Measurements from ENCODE around the gene MAPK8IP2.

The MAPK8IP2 gene

DNA sequence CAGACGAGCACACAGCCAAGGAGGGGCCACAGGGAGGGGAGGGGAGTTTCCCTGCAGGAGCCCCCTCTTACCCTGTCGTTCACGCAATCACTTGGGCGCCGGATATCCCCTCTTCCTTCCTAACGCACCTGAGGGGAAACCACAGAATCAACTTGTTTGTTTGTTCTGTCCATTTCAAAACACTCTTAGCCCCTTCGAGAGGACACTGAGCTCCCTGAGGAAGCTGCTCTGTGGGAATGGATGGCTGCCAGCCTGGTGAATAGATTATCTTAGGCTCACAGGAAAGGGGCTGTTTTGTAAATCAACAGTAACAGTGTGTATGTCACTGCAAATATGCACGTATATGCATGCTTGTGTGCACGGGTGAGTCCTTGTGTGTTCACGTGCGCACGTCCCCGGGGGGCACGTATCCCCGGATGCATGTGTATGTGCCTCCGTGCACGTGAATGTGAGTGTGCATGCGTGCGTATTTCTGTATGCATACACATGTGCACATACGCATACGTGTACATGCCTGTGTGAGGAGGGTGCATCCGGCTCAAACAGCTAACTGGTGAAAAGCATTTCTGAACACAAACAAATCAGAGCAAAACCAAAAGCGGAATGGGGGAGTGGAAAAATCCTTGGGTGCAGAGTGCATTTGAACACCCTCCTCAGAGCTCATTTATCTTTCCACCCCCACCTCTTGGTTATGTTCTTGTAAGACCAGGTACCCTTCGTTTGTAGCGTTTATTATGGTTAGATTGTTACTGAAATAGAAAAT, 20.2 kb downstream of the MAPK8IP2 start:
- ATAC-seq: peak; percentile 91

DNA sequence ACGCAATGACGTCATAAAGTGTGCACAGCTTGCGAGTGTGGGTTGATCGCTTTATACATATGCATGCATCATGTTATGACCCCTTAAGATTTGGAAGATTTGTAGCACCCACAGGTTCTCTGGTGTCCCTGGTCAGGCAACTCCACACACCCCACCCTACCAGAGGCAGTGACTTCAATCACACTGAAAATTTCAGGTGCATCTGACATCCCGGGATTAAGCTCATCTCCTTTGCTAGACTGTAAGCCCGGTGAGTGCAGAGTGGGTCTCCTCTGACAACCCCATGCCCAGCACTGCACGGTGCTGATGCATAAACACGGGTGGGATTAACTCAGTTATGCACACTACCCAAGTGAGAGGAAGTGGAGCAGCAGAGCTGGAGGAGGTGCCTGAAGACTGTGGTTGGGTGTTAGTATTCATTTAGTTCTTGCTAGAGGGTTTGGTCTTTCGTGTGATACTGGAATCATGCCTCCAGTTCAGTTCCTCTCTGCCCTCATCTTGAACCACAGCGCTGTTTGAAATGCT, 20.8 kb downstream of the MAPK8IP2 start:
- ATAC-seq: peak; percentile 36

More for the DNA sequence above, 20.2 kb downstream of the MAPK8IP2 start:
- TF ChIP-seq, protein P1, sequence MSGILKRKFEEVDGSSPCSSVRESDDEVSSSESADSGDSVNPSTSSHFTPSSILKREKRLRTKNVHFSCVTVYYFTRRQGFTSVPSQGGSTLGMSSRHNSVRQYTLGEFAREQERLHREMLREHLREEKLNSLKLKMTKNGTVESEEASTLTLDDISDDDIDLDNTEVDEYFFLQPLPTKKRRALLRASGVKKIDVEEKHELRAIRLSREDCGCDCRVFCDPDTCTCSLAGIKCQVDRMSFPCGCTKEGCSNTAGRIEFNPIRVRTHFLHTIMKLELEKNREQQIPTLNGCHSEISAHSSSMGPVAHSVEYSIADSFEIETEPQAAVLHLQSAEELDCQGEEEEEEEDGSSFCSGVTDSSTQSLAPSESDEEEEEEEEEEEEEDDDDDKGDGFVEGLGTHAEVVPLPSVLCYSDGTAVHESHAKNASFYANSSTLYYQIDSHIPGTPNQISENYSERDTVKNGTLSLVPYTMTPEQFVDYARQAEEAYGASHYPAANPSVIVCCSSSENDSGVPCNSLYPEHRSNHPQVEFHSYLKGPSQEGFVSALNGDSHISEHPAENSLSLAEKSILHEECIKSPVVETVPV (CRISPR knock-in tag; IDR thresholded peaks at IDR 0.05): no peak
- TF ChIP-seq RARB (CRISPR knock-in tag; IDR thresholded peaks at IDR 0.05): no peak
- TF ChIP-seq, protein P2, sequence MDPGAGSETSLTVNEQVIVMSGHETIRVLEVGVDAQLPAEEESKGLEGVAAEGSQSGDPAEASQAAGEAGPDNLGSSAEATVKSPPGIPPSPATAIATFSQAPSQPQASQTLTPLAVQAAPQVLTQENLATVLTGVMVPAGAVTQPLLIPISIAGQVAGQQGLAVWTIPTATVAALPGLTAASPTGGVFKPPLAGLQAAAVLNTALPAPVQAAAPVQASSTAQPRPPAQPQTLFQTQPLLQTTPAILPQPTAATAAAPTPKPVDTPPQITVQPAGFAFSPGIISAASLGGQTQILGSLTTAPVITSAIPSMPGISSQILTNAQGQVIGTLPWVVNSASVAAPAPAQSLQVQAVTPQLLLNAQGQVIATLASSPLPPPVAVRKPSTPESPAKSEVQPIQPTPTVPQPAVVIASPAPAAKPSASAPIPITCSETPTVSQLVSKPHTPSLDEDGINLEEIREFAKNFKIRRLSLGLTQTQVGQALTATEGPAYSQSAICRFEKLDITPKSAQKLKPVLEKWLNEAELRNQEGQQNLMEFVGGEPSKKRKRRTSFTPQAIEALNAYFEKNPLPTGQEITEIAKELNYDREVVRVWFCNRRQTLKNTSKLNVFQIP (CRISPR knock-in tag; IDR thresholded peaks at IDR 0.05; ENCODE audit: borderline replicate concordance, low read depth): no peak
- TF ChIP-seq, protein P3, sequence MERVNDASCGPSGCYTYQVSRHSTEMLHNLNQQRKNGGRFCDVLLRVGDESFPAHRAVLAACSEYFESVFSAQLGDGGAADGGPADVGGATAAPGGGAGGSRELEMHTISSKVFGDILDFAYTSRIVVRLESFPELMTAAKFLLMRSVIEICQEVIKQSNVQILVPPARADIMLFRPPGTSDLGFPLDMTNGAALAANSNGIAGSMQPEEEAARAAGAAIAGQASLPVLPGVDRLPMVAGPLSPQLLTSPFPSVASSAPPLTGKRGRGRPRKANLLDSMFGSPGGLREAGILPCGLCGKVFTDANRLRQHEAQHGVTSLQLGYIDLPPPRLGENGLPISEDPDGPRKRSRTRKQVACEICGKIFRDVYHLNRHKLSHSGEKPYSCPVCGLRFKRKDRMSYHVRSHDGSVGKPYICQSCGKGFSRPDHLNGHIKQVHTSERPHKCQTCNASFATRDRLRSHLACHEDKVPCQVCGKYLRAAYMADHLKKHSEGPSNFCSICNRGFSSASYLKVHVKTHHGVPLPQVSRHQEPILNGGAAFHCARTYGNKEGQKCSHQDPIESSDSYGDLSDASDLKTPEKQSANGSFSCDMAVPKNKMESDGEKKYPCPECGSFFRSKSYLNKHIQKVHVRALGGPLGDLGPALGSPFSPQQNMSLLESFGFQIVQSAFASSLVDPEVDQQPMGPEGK (CRISPR knock-in tag; IDR thresholded peaks at IDR 0.05; ENCODE audit: borderline replicate concordance): peak; percentile 69; the same call in 1 of the 2 replicates
- TF ChIP-seq ZFP3 (CRISPR knock-in tag; IDR thresholded peaks at IDR 0.05): no peak

DNA sequence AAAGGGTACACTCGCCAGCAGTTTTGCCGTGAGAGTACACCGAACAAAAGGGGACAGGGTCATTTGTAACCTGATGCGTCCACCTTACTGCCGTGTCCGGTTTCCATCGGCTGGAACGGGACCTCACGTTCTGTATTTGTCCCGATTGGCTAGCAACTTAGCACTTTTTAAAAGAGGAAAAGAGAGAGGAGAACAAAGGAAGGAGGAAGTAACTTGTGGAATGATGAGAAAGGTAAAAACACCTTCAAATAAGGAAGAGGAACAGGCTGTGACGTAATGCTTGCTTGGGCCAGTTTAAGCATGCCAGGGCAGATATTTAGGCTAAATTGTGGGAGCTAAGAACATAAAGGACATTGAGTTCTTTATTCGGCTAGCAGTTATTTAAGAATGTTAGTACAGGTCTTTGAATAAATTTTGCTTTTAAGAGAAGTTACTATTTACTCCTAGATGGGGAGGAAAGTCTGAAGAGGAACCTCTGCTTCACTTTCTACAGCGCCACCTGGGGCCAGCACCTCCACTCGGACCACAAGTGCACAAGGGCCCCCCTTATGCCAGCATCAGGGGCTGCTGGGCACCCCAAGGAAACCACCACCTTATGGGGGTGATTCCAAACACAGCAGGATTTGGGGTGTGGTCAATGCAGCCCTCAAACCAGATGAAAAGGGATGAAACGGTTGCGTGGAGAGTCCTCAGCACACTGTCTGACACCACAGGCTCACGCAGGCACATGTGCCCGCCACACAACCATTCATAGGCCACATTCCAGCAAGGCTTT, 21.5 kb downstream of the MAPK8IP2 start:
- peak; percentile 7; the same call in 1 of the 3 replicates for ATAC-seq
- no peak for TF ChIP-seq TOX (CRISPR knock-in tag; IDR thresholded peaks at IDR 0.05; ENCODE audit: borderline replicate concordance)
- TF ChIP-seq, protein P4, sequence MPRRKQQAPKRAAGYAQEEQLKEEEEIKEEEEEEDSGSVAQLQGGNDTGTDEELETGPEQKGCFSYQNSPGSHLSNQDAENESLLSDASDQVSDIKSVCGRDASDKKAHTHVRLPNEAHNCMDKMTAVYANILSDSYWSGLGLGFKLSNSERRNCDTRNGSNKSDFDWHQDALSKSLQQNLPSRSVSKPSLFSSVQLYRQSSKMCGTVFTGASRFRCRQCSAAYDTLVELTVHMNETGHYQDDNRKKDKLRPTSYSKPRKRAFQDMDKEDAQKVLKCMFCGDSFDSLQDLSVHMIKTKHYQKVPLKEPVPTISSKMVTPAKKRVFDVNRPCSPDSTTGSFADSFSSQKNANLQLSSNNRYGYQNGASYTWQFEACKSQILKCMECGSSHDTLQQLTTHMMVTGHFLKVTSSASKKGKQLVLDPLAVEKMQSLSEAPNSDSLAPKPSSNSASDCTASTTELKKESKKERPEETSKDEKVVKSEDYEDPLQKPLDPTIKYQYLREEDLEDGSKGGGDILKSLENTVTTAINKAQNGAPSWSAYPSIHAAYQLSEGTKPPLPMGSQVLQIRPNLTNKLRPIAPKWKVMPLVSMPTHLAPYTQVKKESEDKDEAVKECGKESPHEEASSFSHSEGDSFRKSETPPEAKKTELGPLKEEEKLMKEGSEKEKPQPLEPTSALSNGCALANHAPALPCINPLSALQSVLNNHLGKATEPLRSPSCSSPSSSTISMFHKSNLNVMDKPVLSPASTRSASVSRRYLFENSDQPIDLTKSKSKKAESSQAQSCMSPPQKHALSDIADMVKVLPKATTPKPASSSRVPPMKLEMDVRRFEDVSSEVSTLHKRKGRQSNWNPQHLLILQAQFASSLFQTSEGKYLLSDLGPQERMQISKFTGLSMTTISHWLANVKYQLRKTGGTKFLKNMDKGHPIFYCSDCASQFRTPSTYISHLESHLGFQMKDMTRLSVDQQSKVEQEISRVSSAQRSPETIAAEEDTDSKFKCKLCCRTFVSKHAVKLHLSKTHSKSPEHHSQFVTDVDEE (CRISPR knock-in tag; IDR thresholded peaks at IDR 0.05): no peak
- TF ChIP-seq ESRRG (CRISPR knock-in tag; IDR thresholded peaks at IDR 0.05): no peak
- TF ChIP-seq GLIS3 (CRISPR knock-in tag; IDR thresholded peaks at IDR 0.05): no peak
- TF ChIP-seq ZNF8 (CRISPR knock-in tag; IDR thresholded peaks at IDR 0.05): no peak
- TF ChIP-seq TCF4 (CRISPR knock-in tag; IDR thresholded peaks at IDR 0.05; ENCODE audit: borderline replicate concordance): no peak
- TF ChIP-seq RARB (CRISPR knock-in tag; IDR thresholded peaks at IDR 0.05): no peak
- no peak for TF ChIP-seq ZFP3 (CRISPR knock-in tag; IDR thresholded peaks at IDR 0.05)
- no peak for TF ChIP-seq ZC3H10 (CRISPR knock-in tag; IDR thresholded peaks at IDR 0.05)

More for the DNA sequence above, 20.8 kb downstream of the MAPK8IP2 start:
- TF ChIP-seq TOX (CRISPR knock-in tag; IDR thresholded peaks at IDR 0.05; ENCODE audit: borderline replicate concordance): no peak
- no peak for TF ChIP-seq RARB (CRISPR knock-in tag; IDR thresholded peaks at IDR 0.05)
- no peak for TF ChIP-seq ZFP30 (CRISPR knock-in tag; IDR thresholded peaks at IDR 0.05)
- TF ChIP-seq, protein P2 (CRISPR knock-in tag; IDR thresholded peaks at IDR 0.05; ENCODE audit: borderline replicate concordance, low read depth): no peak
- no peak for TF ChIP-seq OSR1 (CRISPR knock-in tag; IDR thresholded peaks at IDR 0.05)
- no peak for TF ChIP-seq ARNTL (CRISPR knock-in tag; IDR thresholded peaks at IDR 0.05; ENCODE audit: borderline replicate concordance, low read depth)
- no peak for TF ChIP-seq ISL1 (CRISPR knock-in tag; IDR thresholded peaks at IDR 0.05)
- TF ChIP-seq ZC3H10 (CRISPR knock-in tag; IDR thresholded peaks at IDR 0.05): no peak
- TF ChIP-seq ZNF565 (CRISPR knock-in tag; conservative IDR thresholded peaks at IDR 0.05; ENCODE audit: low read depth): no peak
- TF ChIP-seq, protein P5, sequence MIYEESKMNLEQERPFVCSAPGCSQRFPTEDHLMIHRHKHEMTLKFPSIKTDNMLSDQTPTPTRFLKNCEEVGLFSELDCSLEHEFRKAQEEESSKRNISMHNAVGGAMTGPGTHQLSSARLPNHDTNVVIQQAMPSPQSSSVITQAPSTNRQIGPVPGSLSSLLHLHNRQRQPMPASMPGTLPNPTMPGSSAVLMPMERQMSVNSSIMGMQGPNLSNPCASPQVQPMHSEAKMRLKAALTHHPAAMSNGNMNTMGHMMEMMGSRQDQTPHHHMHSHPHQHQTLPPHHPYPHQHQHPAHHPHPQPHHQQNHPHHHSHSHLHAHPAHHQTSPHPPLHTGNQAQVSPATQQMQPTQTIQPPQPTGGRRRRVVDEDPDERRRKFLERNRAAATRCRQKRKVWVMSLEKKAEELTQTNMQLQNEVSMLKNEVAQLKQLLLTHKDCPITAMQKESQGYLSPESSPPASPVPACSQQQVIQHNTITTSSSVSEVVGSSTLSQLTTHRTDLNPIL (CRISPR knock-in tag; IDR thresholded peaks at IDR 0.05; ENCODE audit: low read depth): no peak
- TF ChIP-seq ZFP3 (CRISPR knock-in tag; IDR thresholded peaks at IDR 0.05): no peak
- TF ChIP-seq CSDC2 (CRISPR knock-in tag; IDR thresholded peaks at IDR 0.05): no peak
- TF ChIP-seq, protein P3 (CRISPR knock-in tag; IDR thresholded peaks at IDR 0.05; ENCODE audit: borderline replicate concordance): no peak
- no peak for TF ChIP-seq PPARA (CRISPR knock-in tag; IDR thresholded peaks at IDR 0.05; ENCODE audit: borderline replicate concordance)
- TF ChIP-seq ESRRG (CRISPR knock-in tag; IDR thresholded peaks at IDR 0.05): no peak

Measured in SK-N-SH treated with all-trans-retinoic acid at 6 μM for 48 hours (cell line).